Measurements from ENCODE around the gene FAM50A. TPM values are rescaled to one million over a fixed set of nuclear protein-coding genes. Genes with fewer than 3 reads are reported as not detected.
A peak's percentile ranks its signal among the peaks of the same experiment; 100 is the strongest.

FAM50A gene
- total and polyA plus RNA-seq, 4 donors: 10.9 to 25.1 (median 14.0) TPM

DNA sequence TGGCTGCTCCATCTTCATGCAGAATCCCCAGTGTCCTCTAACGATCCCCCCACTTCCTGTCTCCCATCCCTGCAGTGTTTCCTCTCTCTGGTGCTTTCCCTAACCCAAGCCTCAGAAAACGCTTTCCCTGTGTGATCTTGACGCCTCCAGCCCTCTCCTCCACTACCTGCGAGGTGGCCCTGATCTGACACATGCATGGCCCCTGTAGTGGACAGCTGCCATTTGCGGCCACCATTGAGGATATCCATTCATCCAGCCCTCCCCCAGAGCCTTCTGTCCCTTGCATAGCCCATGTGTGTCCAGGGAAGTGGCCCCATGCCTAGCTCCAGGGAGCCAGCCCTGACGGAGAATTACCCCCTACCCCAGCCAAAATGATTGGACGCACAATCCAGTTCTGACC, 39.4 kb downstream of the FAM50A start:
- H3K4me3 ChIP-seq (ENCODE audit: low read depth in 1 of 3, low read length in 3 of 3): no peak overlapping the region
- H3K27me3 ChIP-seq (ENCODE audit: control insufficient read depth in 4 of 4, insufficient read depth in 4 of 4, low read length in 3 of 4): no peaks in the 10 kb centered on the region
- WGBS: 85% methylated on average over 7 of the region's 7 CpGs
- TF ChIP-seq RAD21 (IDR thresholded peaks at IDR 0.05) (no peak), FOXA2 (IDR thresholded peaks at IDR 0.05) (no peak), FOXA1 (IDR thresholded peaks at IDR 0.05) (no peak), RXRA (IDR thresholded peaks at IDR 0.05) (no peak)
- TF ChIP-seq, protein P1, sequence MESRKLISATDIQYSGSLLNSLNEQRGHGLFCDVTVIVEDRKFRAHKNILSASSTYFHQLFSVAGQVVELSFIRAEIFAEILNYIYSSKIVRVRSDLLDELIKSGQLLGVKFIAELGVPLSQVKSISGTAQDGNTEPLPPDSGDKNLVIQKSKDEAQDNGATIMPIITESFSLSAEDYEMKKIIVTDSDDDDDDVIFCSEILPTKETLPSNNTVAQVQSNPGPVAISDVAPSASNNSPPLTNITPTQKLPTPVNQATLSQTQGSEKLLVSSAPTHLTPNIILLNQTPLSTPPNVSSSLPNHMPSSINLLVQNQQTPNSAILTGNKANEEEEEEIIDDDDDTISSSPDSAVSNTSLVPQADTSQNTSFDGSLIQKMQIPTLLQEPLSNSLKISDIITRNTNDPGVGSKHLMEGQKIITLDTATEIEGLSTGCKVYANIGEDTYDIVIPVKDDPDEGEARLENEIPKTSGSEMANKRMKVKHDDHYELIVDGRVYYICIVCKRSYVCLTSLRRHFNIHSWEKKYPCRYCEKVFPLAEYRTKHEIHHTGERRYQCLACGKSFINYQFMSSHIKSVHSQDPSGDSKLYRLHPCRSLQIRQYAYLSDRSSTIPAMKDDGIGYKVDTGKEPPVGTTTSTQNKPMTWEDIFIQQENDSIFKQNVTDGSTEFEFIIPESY (IDR thresholded peaks at IDR 0.05): no peak
- no peak overlapping the region for H3K9ac ChIP-seq (ENCODE audit: low read depth in 1 of 2, low read length in 2 of 2)
- peaks cover 7 to 30% (median 16%) of the 10 kb centered on the region in 4 donors for H3K4me1 ChIP-seq (ENCODE audit: control insufficient read depth in 4 of 4, insufficient read depth in 4 of 4, low read length in 3 of 4)
- DNase-seq (ENCODE audit: low spot score): no peak
- no peaks in the 10 kb centered on the region for H3K9me3 ChIP-seq (ENCODE audit: control insufficient read depth in 4 of 4, low read length in 3 of 4)
- no peak overlapping the region for H3K27ac ChIP-seq (ENCODE audit: low read depth in 1 of 2, low read length in 2 of 2)
- peaks cover 0 to 6% (median 2%) of the 10 kb centered on the region in 4 donors for H3K36me3 ChIP-seq (ENCODE audit: control insufficient read depth in 4 of 4, insufficient read depth in 3 of 4, low read depth in 1 of 4, low read length in 3 of 4)

DNA sequence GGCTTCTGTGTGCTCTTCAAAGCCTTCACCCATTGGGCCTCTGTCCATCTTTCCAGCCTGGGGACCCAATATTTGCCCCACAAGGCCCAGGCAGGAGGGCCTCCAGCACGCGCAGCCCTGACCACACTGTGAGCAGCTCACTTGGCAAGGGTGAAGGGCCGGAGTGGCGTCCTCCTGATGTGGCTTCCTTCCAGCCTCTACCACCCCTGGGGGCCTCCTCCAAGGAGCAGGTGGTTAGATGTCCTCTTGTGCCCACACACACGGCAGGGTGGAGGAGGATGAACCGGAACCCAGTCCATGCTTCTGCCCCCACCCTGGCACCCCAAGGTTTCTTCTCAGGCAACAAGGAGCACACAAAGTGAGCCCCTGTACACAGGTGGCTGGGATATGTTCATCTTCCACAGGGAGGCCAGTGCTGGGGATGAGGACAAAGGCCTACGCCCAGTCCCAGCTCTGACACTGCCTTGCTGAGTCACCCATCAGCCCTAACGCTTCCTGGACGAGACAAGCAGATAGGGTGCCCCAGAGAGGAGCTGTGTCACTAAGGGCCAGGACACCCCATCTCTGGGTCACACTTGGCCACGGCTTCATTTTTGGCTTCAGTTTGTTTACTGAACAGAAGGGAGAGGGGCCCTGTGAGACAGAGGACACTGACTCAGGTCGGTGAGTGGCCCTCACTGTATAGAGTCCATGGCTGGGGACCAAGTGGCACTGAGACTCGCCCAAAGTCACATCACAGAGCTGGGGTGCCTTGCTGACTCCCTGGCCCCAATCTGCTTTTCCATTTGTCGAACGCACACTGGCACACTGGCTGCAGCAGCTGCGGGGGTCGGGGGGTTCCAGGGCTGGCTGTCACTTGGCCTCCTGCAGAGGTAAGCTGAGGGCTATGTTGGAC, 40.6 kb downstream of the FAM50A start:
- Histone ChIP-seq H3K27ac (ENCODE audit: low read depth in 1 of 2, low read length in 2 of 2) (peak overlapping the region in 1 of 2 donors; percentile 59), H3K4me1 (ENCODE audit: control insufficient read depth in 4 of 4, insufficient read depth in 4 of 4, low read length in 3 of 4) (peaks cover 9 to 34% (median 19%) of the 10 kb centered on the region in 4 donors), H3K9me3 (ENCODE audit: control insufficient read depth in 4 of 4, low read length in 3 of 4) (no peaks in the 10 kb centered on the region), H3K4me3 (ENCODE audit: low read depth in 1 of 3, low read length in 3 of 3) (no peak overlapping the region), H3K27me3 (ENCODE audit: control insufficient read depth in 4 of 4, insufficient read depth in 4 of 4, low read length in 3 of 4) (no peaks in the 10 kb centered on the region), H3K36me3 (ENCODE audit: control insufficient read depth in 4 of 4, insufficient read depth in 3 of 4, low read depth in 1 of 4, low read length in 3 of 4) (peaks cover 0 to 6% (median 2%) of the 10 kb centered on the region in 4 donors), H3K9ac (ENCODE audit: low read depth in 1 of 2, low read length in 2 of 2) (no peak overlapping the region)
- 79% methylated on average over 16 of the region's 16 CpGs for WGBS
- TF ChIP-seq JUND (IDR thresholded peaks at IDR 0.05): no peak
- no peak for TF ChIP-seq TAF1 (conservative IDR thresholded peaks at IDR 0.05)
- TF ChIP-seq, protein P1 (IDR thresholded peaks at IDR 0.05): no peak
- TF ChIP-seq RAD21 (IDR thresholded peaks at IDR 0.05): no peak
- TF ChIP-seq NR2F2 (IDR thresholded peaks at IDR 0.05): no peak
- TF ChIP-seq RXRA (IDR thresholded peaks at IDR 0.05): no peak
- peak; percentile 63 for DNase-seq (ENCODE audit: low spot score)

DNA sequence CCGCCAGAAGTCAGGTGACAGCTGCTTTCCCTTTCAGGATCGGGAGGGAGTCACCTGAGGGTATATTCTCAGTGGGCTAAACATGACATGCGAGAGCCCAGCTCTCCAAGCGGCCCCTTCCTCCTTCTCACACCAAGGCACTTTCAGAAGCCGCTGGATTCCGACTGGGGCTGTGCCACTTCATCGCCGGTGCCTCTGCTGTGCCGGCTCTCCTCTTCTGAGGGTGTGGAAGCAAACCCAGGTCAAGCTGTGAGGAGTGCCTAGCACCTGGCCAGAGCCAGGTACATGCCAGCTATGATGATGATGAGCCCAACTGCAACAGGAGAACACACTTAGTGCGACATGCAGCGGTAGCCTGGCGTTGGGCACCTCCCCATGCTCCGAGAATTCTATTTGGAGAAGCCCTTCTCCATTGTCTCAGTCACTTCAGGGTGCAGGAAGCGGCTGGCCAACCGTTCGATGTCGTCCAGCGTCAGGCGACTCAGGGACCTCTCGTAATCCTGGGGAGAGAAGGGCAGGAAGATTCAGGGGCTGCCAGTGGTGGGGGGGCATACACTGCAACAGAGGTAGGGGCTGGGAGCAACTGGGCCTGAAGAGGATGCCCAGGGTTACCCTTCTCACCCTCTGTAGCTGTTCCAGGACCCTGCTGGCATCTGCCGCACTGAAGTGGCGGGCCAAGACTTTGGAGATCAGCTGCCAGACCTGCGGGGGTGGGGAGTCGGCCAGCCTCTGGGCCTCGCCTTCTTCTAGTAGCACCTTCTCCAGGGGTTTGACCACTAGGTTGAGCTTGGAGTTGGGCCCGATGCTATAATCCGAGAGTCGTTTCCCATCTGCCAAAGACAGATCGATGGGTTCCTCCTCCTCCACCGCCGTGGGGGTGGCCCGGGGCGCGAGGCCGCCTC, 41.5 kb downstream of the FAM50A start:
- no peak for TF ChIP-seq EGR1 (IDR thresholded peaks at IDR 0.05; ENCODE audit: low read depth in 2 of 2)
- TF ChIP-seq YY1 (IDR thresholded peaks at IDR 0.05): no peak
- Histone ChIP-seq H3K4me3 (ENCODE audit: low read depth in 1 of 3, low read length in 3 of 3) (peak overlapping the region; percentile 59 to 86 (median 78)), H3K9me3 (ENCODE audit: control insufficient read depth in 4 of 4, low read length in 3 of 4) (no peaks in the 10 kb centered on the region), H3K9ac (ENCODE audit: low read depth in 1 of 2, low read length in 2 of 2) (peak overlapping the region in 1 of 2 donors; percentile 20), H3K4me1 (ENCODE audit: control insufficient read depth in 4 of 4, insufficient read depth in 4 of 4, low read length in 3 of 4) (peaks cover 9 to 36% (median 20%) of the 10 kb centered on the region in 4 donors), H3K27ac (ENCODE audit: low read depth in 1 of 2, low read length in 2 of 2) (peak overlapping the region; percentile 67 to 73), H3K36me3 (ENCODE audit: control insufficient read depth in 4 of 4, insufficient read depth in 3 of 4, low read depth in 1 of 4, low read length in 3 of 4) (peaks cover 0 to 6% (median 2%) of the 10 kb centered on the region in 4 donors), H3K27me3 (ENCODE audit: control insufficient read depth in 4 of 4, insufficient read depth in 4 of 4, low read length in 3 of 4) (no peaks in the 10 kb centered on the region)
- no peak for DNase-seq (ENCODE audit: low spot score)
- 52% methylated on average over 35 of the region's 35 CpGs for WGBS

Measured in liver (tissue), 9 donors.